ENCODE data around the gene RABGAP1L.

The RABGAP1L gene

DNA sequence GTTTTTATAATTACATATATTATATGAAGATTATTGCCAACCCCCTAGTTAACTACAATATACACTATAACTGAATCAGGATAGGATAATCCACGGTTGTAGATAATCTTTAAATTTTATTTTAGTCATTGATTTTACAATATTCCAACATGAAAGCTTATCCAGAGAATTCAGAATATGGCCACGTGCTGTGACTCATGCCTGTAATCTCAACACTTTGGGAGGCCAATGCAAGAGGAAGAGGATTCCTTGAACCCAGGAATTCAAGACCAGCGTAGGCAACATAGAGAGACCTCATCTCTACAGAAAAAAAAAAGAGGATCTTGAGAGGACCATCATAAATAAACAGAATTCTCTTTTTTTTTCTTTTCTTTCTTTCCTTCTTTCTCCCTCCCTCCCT is 720.9 kb downstream of the RABGAP1L start:
- H3K27ac ChIP-seq: no peak overlapping the region
- no peaks in the 10 kb centered on the region for H3K27me3 ChIP-seq (ENCODE audit: control insufficient read depth, insufficient read depth, low read length)
- H2AFZ ChIP-seq: no peak overlapping the region
- no peaks in the 10 kb centered on the region for H3K79me2 ChIP-seq
- TF ChIP-seq, protein P1, sequence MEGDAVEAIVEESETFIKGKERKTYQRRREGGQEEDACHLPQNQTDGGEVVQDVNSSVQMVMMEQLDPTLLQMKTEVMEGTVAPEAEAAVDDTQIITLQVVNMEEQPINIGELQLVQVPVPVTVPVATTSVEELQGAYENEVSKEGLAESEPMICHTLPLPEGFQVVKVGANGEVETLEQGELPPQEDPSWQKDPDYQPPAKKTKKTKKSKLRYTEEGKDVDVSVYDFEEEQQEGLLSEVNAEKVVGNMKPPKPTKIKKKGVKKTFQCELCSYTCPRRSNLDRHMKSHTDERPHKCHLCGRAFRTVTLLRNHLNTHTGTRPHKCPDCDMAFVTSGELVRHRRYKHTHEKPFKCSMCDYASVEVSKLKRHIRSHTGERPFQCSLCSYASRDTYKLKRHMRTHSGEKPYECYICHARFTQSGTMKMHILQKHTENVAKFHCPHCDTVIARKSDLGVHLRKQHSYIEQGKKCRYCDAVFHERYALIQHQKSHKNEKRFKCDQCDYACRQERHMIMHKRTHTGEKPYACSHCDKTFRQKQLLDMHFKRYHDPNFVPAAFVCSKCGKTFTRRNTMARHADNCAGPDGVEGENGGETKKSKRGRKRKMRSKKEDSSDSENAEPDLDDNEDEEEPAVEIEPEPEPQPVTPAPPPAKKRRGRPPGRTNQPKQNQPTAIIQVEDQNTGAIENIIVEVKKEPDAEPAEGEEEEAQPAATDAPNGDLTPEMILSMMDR (IDR thresholded peaks at IDR 0.05): no peak
- H3K4me3 ChIP-seq (ENCODE audit: low read depth, low read length): no peak overlapping the region
- peaks cover 2% of the 10 kb centered on the region for H3K4me1 ChIP-seq
- H3K9ac ChIP-seq: no peak overlapping the region
- no peak overlapping the region for H3K4me2 ChIP-seq (ENCODE audit: low read length)
- no peaks in the 10 kb centered on the region for H3K9me3 ChIP-seq (ENCODE audit: control insufficient read depth, low read length)
- H3K36me3 ChIP-seq (ENCODE audit: control insufficient read depth, insufficient read depth, low read length): no peaks in the 10 kb centered on the region

DNA sequence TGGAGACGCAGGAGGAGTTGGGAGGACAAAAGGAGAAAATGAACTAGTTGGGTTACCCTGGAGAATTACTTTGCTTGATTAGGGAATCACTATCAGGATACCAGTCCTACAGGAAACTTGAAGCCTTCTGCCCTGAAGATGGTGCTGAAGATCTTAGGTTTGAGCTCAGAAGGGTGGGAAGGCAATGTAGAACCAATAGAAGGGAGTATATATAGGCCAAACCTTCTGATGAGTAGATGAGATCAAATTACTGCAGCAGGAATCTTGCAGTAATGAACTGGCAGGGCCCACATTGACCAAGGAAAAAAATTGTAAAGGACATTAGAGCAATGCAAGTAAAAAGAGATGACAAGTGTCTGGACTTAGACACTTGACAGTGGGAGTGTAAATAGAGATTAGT is 724.1 kb downstream of the RABGAP1L start:
- H3K79me2 ChIP-seq: no peaks in the 10 kb centered on the region
- no peak overlapping the region for H3K4me3 ChIP-seq (ENCODE audit: low read depth, low read length)
- H3K27me3 ChIP-seq (ENCODE audit: control insufficient read depth, insufficient read depth, low read length): no peaks in the 10 kb centered on the region
- H3K27ac ChIP-seq: no peak overlapping the region
- peaks cover 2% of the 10 kb centered on the region for H3K4me1 ChIP-seq
- no peak overlapping the region for H3K4me2 ChIP-seq (ENCODE audit: low read length)
- H3K9me3 ChIP-seq (ENCODE audit: control insufficient read depth, low read length): no peaks in the 10 kb centered on the region
- TF ChIP-seq, protein P1 (IDR thresholded peaks at IDR 0.05): peak; percentile 27
- no peak overlapping the region for H3K9ac ChIP-seq
- H2AFZ ChIP-seq: no peak overlapping the region
- H3K36me3 ChIP-seq (ENCODE audit: control insufficient read depth, insufficient read depth, low read length): no peaks in the 10 kb centered on the region

DNA sequence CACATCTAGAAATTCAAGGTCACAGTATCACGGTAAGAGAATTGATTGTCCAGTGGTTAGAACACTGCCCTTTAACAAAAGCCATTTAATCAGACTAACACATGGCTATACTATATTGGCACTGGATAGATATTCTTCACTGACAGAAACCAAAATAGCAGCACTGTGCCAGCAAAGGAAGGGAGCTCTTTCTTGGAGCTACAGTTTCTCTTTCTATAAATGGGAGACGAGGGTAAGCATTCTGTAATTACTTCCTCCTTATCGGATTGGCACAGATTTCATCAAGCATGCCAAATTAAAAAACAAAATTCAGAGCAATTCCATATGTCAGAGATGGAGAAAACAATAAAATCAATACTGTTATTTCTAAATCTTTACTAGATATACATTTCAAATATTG is 724.7 kb downstream of the RABGAP1L start:
- H3K27me3 ChIP-seq (ENCODE audit: control insufficient read depth, insufficient read depth, low read length): no peaks in the 10 kb centered on the region
- no peak overlapping the region for H3K4me2 ChIP-seq (ENCODE audit: low read length)
- H2AFZ ChIP-seq: no peak overlapping the region
- no peak overlapping the region for H3K27ac ChIP-seq
- no peaks in the 10 kb centered on the region for H3K79me2 ChIP-seq
- H3K9ac ChIP-seq: no peak overlapping the region
- peaks cover 2% of the 10 kb centered on the region for H3K4me1 ChIP-seq
- no peaks in the 10 kb centered on the region for H3K36me3 ChIP-seq (ENCODE audit: control insufficient read depth, insufficient read depth, low read length)
- no peak overlapping the region for H3K4me3 ChIP-seq (ENCODE audit: low read depth, low read length)
- TF ChIP-seq, protein P1 (IDR thresholded peaks at IDR 0.05): no peak
- no peaks in the 10 kb centered on the region for H3K9me3 ChIP-seq (ENCODE audit: control insufficient read depth, low read length)

DNA sequence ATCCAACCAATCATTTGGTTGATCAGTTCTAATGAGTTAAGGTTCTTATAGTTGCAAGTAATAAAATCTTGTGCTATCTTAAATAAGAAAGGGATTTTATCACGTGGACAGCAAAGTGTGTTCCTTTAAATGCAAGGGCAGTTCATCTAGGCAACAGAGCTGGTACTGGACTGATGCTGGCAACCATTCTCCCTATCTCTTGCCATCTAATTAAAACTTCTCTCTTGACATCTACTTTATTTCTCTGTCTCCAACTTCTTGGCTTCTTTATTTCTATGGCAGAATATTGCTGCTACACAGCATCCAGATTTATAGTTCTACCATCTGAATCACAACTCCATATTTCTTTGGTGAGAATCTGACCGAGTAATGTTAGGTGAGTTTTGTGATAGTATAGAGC is 725.2 kb downstream of the RABGAP1L start:
- no peak overlapping the region for H3K4me3 ChIP-seq (ENCODE audit: low read depth, low read length)
- H2AFZ ChIP-seq: no peak overlapping the region
- no peak overlapping the region for H3K4me2 ChIP-seq (ENCODE audit: low read length)
- H3K79me2 ChIP-seq: no peaks in the 10 kb centered on the region
- H3K27ac ChIP-seq: no peak overlapping the region
- H3K9me3 ChIP-seq (ENCODE audit: control insufficient read depth, low read length): no peaks in the 10 kb centered on the region
- H3K36me3 ChIP-seq (ENCODE audit: control insufficient read depth, insufficient read depth, low read length): no peaks in the 10 kb centered on the region
- H3K4me1 ChIP-seq: peaks cover 2% of the 10 kb centered on the region
- TF ChIP-seq, protein P1 (IDR thresholded peaks at IDR 0.05): no peak
- no peak overlapping the region for H3K9ac ChIP-seq
- H3K27me3 ChIP-seq (ENCODE audit: control insufficient read depth, insufficient read depth, low read length): no peaks in the 10 kb centered on the region

DNA sequence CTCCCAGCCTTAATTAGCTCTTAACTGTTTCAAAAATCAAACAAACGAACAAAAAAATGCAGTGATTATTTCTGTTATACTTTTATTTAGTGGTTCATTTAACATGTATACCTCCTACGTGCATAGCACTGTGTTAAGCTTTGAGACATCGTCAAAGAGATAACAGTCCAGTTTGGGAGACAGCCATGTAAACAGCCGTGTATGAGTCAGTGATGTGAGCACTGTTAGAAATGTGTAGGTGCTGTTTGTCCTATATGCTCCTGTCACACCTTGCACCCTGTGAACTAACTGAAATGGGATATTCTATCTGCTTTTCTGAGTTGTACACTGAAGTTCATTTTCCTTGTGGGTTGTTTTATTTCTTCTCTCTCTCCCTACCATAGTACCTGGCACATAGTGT is 730.7 kb downstream of the RABGAP1L start:
- Histone ChIP-seq H3K4me3 (ENCODE audit: low read depth, low read length) (no peak overlapping the region), H3K9ac (no peak overlapping the region)

More for the DNA sequence above, 730.7 kb downstream of the RABGAP1L start:
- no peaks in the 10 kb centered on the region for H3K4me1 ChIP-seq
- TF ChIP-seq, protein P1 (IDR thresholded peaks at IDR 0.05): no peak
- no peak overlapping the region for H2AFZ ChIP-seq
- no peaks in the 10 kb centered on the region for H3K9me3 ChIP-seq (ENCODE audit: control insufficient read depth, low read length)
- no peaks in the 10 kb centered on the region for H3K27me3 ChIP-seq (ENCODE audit: control insufficient read depth, insufficient read depth, low read length)
- H3K4me2 ChIP-seq (ENCODE audit: low read length): no peak overlapping the region
- no peaks in the 10 kb centered on the region for H3K36me3 ChIP-seq (ENCODE audit: control insufficient read depth, insufficient read depth, low read length)
- no peak overlapping the region for H3K27ac ChIP-seq
- no peaks in the 10 kb centered on the region for H3K79me2 ChIP-seq
